Activated CD4-positive, alpha-beta T cell treated with anti-CD3 and anti-CD28 coated beads, Interleukin-2, Interleukin-4, amounts not matched to agents 100 ng/mL and 50 ng/mL, durations not matched to agents 16 hours and 8 hours (primary cell): ENCODE measurements around the gene ITGA1.
"Not testable (repeated sequence)": the region's sequence is repeated elsewhere in the genome, so short reads cannot be mapped to it uniquely, and the experiment has no call there.

Experiments
- DNase-seq: peaks from one replicate; pipeline ENCODE4 v3.0.0-alpha.2; 2020; ENCODE audit warnings: low spot score

ITGA1 gene

DNA sequence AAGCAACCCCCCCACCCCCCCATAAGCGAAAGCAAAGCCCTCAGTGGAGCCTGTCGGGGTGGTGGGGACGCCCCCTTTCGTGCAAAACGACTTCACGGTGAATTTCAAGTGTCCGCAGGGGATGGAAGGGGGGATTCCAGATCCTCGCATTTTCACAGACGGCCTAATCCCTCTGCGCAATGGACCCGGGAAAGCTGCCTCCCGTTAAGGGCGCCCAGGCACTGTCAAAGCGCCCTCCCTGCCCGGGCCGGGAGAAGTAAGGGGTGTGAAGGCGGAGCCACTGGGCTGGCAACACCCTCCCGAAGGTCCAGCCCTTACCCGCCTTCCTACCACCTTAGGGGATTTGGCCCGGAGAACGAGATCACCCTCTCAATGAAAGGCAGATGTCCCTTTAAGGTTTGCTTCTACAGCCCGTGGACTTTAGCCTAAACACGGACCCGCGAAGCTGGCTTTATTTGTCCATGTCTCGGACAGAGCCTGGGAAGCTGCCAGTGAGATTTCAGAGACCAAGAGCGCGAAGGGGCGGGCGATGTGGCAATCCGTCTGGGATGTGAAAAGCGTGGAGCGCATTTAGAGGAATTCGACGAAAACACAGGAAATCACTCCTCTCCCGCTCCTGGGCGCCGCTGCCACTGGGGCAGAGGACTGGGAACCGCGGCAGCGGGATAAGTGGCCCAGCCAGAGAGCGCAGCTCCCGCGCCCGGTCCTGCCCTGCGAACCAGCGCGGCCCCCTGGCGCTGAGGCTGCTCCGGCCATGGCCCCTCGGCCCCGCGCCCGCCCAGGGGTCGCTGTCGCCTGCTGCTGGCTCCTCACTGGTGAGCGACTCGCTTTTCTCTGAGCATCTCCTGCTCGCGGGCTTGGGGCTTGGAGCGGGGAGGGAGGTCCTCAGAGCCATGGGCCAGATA is at the start of gene ITGA1, which contains the start of gene PELO:
TSS of gene ITGA1 (plus strand) at position 317 of the 905 bp plus-strand sequence. CDS start at position 755, 438 bp downstream.
TSS of gene PELO (plus strand) at position 317 of the 905 bp plus-strand sequence. CDS start 12,479 bp downstream, outside the sequence.
- peak; percentile 44 for DNase-seq

DNA sequence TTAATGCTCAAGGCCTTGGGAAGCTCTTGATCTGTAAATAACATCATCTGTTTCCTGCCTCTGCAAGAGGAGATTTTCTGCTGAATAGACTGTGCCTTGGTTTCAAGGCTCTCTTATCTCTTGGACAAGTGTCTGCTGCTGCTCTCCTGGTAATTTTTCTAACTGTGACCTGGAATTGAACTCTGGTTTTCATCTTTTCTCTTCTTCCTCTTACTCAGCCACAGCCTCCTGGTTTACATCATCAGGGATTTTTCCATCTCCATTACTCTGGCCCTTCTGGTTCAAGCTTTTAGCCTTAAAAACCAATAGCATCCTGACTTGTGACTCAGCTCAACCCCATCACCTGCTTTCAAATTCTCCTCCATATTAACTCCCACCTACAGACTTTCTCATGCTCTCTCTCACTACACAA is 49.6 kb upstream of the ITGA1 start:
- peak; percentile 17 for DNase-seq

DNA sequence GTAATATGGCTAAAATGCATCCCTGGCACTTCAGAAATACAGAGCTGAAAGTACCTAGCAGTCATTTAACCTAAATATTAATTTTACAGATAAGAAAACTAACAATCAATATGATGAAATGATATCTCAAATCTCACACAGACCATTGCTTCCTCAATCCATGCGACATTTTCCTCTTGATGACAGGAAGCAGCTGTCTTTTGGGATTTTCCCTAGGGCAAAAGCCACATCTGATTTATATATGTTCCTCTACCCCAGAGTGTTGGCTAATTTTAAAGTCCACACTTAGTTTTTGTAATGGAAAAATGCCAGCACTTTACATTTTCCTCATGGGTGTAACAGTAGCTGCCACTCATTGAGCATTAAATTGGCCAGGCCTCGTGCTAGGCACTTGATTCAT is 47.7 kb upstream of the ITGA1 start:
- DNase-seq = no peak

DNA sequence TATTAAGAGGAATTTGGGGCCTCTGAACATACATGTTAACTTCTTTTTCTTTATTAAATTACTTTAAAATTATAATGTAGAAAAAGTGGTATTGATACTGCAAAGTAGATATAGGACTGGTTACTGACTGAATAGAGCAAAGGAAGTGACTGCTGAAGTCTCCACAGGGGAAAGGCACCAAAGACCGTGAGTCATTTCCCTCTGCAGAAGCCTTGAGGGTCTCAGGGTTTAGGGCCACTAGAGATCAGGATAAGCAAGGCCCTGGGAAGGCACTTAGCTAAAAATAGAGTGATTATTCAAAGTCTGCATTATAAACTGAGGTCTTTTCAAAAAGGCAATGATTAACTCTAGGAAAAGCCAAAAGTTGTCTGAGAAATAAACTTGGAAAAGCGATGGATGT is 44.7 kb upstream of the ITGA1 start:
- DNase-seq = peak; percentile 21

DNA sequence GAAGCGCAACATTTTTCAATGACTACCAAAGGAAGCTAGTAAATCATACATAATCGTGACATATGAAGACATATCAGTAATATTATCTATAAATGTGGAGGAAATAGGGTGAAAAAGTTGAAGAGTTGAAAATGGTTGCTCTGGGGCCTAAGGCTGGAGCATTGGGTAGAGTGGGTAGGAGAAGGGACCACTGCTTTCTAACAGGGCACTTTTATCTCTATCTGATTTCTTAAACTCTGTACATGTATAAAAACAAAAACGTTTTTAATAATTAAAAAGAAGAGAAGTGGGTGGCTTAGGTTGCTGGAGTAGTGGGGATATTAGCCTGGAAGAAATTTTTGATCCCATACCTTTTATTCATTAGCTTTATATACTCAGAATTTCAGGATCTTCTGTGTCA is 44.2 kb upstream of the ITGA1 start:
- no peak for DNase-seq

DNA sequence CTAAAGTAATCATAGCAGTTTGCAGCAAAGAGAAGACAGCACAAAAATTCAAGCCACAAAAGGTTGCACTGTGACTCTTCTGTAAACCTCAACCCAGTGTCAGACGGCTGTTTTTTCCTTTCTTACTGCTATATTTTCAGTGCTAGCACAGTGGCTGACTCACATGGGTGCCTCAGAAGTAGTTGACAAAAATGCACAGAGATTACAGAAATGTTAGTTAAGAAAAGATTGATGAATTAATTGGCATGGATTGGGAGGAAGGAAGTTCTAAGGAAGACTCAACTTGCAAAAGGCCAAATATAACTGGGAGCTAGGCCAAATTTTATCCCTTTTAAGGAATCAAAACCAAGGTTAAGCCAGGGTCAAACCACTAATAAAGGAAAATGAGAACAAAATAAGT is 43.7 kb upstream of the ITGA1 start:
- DNase-seq = peak; percentile 87

DNA sequence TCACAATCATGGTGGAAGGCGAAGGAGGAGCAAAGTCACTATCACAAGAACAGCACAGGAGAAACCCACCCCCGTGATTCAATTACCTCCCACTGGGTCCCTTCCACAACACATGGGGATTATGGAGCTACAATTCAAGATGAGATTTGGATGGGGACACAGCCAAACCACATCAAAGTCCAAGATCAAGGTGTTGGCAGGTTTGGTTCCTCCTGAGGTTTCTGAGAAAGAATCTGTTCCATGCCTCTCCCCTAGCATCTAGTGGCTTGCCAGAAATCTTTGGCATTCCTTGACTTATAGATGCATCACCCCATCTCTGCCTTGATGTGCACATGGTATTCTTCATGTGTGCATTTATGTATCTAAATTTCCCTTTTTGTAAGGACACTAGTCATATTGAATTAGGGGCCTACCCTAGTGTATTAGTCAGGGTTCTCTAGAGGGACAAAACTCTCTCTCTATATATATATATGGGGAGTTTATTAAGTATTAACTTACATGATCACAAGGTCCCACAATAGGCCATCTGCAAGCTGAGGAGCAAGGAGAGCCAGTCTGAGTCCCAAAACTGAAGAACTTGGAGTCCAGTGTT is 42.8 kb upstream of the ITGA1 start:
- DNase-seq = not testable (repeated sequence)

DNA sequence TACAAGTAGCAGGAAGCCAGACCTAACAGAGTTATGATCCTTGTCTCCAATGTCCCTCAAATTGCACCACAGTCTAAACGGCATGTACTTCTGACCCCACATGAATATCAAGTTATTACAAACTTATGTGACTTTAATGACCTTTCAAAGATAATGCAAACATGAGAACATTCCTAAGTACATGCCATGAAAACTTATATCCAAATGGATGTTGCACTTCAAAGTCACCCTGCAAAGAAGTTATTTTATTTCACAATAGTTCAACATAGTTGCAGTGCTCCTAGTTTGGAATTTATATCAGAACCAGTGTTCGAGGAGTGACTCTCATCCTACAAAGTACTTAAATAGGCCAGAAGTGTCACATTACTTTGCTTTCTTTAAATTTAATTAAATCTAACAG is 41.2 kb upstream of the ITGA1 start:
- DNase-seq = no peak

DNA sequence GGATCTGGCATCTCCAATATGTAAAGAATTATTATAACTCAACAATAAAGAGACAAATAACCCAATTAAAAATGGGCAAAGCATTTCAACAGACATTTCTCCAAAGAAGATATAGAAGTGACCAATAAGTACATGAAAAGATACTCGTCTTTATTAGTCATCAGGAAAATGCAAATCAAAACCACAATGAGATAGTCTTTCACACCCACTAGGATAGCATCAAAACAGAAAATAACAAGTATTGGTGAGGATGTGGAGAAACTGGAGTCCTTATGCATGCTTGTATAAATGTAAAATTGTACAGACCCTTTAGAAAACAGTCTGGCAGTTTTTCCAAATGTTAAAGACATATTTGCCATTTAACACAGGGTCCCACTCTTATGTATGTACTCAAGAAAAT is 39.1 kb upstream of the ITGA1 start:
- DNase-seq = peak; percentile 53

DNA sequence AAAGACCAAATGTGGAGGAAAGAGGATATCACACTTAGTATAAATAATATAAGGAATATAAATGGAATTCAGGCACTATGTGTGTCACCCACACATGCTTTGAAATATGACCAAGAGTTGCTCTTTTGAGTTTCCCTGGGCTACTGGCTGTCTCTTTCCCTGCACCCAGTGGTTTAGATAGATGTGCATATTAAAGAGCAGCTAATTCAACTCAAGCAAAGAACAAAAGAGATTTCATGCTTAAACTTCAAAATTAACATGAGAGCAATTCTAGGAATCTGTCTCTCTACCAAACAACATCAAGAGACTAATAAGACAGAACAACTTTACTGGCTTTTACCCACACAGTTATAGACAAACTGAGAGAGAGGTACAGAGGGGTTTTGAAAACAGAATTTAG is 38.0 kb upstream of the ITGA1 start:
- DNase-seq = no peak

DNA sequence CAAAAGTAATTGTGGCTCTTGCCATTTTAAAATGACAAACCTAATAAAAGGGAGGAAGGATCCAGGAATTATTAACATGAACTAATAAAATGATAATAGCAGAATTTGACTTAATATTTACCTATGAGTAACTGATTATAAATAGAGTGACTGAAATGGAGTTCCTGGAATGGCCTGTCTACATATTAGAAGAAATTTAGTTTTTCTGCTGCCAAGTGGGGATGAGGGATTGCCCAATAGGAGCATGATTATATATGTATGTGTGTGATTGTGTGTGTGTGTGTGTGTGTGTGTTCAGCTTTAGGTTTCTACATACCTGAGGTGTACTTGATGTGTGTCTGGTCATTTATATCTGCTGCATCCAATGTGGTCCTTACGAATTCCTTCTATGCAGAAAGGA is 36.6 kb upstream of the ITGA1 start:
- no peak for DNase-seq

DNA sequence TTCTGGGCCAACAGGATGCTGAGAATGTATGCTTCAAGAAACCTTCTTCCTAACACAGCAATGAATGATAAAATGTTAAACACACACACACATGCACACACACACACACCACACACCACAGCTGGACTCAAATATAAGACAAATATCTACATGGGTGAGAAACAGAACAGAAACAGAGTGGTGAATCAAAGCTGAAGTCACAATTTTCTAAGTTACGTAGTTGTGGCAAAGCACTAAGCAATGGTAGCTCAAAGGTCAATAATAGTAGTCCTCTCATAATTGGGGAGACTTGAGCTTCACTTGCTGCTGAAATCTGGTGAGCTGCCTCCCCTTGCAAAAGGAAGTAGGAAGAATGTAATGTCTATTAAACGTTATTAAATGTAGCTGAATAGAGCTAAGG is 33.7 kb upstream of the ITGA1 start:
- no peak for DNase-seq

DNA sequence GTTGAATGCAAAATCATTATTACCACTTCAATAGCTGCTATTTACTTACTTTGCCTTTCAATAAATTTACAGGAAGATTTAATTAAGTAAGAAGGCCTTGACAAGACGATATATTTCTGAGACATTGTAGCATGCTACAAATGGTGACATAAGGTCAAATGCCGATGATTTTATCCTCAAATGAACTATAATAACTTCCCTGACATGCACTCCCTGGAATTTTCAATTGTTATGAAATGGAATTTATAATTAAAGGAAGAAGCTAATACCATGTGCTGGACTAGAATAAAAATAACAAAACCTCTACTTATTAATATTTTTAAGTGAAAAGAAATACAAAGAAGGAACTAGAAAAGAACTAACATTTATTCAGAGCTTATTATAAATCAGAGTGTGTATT is 30.2 kb upstream of the ITGA1 start:
- DNase-seq = no peak

DNA sequence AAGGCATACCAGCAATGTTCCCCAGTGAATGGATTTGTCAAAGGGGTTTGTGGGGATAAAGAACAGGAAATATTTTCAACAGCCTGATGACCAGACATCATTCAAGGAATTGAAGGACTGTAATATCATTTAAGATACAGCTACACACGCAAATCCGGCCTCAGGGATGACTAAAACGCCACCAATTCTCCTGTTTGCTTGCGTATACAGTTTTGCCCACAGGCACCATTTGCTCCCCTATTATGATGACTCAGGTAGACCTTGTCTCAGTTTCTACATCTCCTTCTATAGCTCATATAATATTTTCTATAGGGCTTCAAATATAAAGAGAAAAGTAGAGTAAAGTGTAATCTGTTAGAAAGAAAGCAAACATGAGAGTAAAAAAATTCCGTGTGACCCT is 29.7 kb upstream of the ITGA1 start:
- DNase-seq = no peak

DNA sequence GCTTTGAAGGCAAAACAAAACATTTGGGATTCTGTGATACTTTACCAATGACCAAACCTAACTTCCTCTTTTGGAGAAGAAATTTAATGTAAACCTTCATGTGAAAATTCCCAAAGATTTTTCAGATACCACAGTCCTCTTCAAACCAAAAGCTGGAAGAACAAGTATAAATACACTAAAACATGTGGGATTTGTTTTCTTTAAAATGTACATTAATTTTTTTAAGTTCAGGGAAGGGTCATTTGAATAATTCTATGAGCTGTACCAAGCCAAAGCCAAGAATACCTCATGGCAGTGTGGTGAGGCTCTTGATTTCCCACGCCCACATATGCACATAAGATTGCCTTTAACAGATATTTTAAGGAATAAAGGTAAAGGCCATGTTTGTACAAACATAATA is 28.4 kb upstream of the ITGA1 start:
- DNase-seq = no peak

DNA sequence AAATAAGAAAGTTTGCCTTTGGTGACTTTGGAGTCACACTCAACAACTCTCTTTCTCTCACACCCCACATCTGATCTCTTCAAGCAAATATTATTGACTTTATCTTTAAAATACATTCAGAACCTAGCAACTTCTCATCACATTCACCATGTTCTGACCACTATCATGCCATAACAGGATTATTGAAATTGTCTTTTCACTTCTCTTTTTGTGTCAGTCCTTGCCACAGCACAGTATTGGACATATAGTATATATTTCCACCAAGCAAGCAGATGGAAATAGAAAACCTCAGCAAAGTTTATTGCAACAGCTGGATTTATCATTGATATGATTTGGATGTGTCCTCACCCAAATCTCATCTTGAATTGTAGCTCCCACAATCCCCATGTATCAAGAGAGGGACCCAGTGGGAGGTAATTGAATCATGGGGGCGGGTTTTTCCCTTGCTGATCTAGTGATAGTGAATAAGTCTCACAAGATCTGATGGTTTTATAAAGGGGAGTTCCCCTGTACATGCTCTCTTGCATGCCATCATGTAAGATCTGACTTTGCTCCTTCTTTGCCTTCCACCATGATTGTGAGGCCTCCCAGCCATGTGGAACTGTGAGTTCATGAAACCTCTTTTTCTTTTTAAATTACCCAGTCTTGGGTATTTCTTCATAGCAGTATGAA is 26.9 kb upstream of the ITGA1 start:
- DNase-seq = no peak

DNA sequence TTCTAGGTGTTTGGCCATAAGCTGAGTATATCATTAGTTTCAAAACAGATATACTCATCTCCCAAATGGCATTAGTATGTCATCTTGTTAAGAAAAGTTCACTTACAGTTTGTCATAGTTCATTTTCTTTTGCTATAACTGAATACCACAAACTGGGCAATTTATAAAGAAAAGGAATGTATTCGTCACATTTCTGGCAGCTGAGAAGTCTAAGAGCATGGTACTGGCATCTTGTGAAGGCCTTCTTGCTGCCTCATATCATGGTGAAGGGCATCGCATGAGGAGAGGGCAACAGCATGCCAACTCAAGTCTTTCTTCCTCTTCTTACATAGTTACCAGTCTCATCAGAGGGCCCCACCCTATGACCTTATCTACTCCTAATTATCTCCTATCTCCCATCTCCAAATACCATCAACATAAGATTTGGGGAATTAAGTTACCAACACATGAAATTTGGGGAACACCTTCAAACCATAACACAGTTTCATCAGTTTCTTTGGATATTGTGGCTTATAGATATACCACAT is 20.4 kb upstream of the ITGA1 start:
- no peak for DNase-seq

DNA sequence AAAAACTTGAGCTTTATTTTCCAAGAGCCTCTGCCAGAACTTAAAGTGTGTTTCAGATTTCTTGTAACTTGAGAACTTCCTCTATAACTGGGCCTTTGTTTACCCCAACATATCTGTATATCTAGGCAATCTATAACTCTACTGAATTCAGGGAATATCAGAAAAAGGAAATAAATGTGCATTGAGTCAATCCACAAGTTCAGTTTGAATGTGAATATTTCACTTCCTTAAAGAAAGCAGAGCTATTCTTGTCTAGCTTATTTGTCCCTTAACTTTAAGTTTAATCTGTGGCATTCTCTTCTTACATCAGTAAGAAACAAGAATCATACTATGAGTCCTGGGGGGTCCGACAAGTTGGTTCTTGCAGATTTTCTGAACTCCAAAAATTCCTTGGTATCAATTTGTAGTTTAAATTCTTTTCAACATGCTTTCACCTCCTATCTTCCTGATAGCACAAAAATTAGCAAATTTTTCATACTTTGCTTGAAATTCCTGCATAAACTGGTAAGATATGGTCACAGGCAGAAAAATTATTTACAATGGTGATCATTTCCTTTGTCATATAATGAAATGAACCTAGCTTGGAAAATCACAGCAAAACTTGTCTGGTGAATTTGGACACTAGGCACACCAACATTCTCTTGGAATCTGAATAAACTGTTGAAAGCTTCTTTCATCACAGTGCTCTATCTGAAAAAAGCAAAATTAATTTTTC is 19.8 kb upstream of the ITGA1 start:
- no peak for DNase-seq

DNA sequence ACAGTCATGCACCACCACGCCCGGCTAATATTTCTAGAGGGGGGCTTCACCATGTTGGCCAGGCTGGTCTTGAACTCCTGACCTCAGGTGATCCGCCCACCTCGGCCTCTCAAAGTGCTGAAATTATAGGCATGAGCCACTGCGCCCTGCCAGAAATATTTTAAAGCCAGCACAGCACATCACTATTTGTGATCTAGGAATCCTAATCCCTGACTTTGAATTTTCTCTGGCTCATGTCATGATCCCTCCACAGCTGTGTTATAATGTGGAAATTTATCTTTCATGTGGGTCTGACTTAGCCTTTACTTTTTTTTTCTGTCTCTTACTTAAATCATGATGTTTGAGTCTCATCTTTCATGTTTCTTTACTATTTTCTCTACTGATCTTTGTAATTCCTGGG is 18.7 kb upstream of the ITGA1 start:
- no peak for DNase-seq

DNA sequence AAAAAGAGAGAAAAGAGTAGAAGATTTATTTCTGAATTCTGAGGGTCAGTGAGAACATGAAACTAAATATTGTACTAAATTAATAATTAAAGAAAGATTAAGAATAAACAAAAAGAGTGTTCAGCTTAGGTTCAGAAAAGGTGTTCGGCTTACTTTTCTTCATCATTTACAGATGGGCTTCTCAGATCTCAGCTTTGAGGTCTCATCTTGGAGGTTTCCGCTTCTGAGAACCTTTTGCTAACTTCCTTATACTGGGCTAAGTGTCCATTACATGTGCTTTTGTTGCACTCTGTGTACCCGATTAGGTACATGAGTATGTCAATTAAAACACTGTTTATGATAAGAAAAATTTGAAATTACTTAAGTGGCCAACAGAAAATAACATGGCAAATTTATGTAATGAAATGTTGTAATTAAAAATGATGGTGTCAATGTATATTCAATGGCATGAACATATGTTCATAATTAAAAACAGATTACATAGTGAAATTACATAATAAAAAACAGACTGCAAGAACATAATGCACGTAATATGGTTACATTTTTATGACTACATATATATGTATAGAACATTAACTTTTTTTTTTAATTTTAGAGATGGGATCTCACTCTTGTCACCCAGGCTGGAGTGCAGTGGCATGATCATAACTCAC is 17.3 kb upstream of the ITGA1 start:
- no peak for DNase-seq

DNA sequence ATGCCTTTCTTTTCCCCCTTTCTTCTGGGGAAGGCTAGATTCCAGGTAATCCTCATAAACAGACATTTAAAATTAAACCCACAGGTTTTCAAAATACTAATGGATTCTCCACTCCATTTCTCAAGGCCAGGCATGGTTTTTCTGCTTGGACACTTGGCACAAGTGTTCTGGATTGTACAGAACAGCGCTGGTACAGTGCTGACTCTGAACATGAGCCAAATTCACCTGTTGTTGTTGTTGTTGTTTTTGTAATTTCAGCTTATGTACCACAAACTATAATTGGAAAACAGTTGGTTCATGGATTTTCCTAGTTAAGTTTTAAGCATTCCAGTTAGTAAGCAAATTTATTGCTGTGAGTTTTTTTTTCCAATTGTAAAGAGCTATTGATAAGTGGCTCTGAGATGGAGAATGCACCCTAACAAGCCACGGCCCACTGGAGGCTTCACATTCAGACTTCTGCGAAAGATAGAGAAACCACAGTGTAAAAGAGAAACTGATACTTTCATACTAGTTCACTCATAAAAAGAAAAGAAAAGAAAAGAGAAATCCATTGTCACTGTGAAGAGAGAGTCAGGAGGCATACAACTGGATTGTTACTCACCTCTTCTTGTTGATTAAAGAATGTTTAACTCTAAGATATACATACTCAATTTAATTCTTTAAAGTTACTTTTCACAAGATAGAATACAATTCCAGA is 16.2 kb upstream of the ITGA1 start:
- DNase-seq = peak; percentile 68
